ENCODE data around the gene PDLIM5.
A peak's percentile ranks its signal among the peaks of the same experiment; 100 is the strongest.

PDLIM5 gene

DNA sequence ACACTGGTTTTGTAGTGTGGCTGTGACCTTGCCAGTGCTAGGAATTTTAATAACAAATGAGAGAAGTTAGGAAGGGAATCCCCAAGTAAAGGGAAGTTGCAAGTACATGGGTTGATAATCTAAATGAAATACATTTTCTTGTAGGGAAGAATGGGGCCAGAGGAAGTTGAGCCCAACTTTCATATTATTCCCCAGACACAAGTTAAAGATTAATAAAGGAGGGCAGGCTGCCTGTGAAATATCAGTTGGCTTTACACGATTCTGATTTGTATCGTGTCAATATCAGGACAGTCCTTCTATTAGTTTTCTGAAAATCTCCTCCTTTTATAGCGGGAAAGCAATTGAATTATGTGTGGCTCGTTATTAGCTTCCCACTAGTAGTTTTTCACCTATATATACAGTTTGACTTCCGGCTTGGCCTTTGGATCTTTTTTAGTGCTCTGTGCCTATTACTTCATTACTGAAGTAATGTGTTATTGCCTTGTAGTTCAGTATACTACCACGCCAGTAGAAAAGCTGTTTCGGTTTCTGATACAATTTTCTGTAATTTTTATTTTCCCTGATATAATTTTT lies 1.7 kb downstream of the PDLIM5 start:
- H3K27me3 ChIP-seq (ENCODE audit: control insufficient read depth, insufficient read depth, low read length): no peaks in the 10 kb centered on the region
- H3K9ac ChIP-seq (ENCODE audit: low read length): peak overlapping the region; percentile 99
- no peaks in the 10 kb centered on the region for H3K36me3 ChIP-seq (ENCODE audit: control insufficient read depth, insufficient read depth, low read length)
- H3K9me3 ChIP-seq (ENCODE audit: control insufficient read depth, low read length): no peaks in the 10 kb centered on the region
- H3K4me3 ChIP-seq (ENCODE audit: low read length): peak overlapping the region; percentile 90
- H3K4me1 ChIP-seq (ENCODE audit: control insufficient read depth, insufficient read depth, low read length): peaks cover 20% of the 10 kb centered on the region

- Histone ChIP-seq H3K9ac (ENCODE audit: low read length) (no peak overlapping the region), H3K4me3 (ENCODE audit: low read length) (no peak overlapping the region), H3K9me3 (ENCODE audit: control insufficient read depth, low read length) (no peaks in the 10 kb centered on the region), H3K36me3 (ENCODE audit: control insufficient read depth, insufficient read depth, low read length) (no peaks in the 10 kb centered on the region), H3K27me3 (ENCODE audit: control insufficient read depth, insufficient read depth, low read length) (no peaks in the 10 kb centered on the region), H3K4me1 (ENCODE audit: control insufficient read depth, insufficient read depth, low read length) (peaks cover 28% of the 10 kb centered on the region)
Measured at GRCh38 chr4:94454405-94454804, 2.7 kb downstream of the PDLIM5 start.

DNA sequence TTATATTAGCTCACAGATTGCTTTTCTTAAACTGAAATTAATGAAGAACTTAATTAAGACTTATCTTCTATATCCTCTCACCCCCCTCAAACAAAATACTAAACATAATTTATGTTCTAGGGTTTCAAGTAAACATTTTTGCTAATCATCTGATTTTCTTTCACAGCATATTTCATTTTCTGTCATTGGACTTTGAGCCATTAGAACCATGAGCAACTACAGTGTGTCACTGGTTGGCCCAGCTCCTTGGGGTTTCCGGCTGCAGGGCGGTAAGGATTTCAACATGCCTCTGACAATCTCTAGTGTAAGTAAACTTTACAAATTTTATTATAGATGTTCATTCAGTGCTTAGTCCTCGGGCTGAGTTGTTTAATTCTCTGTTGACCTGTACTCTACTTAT lies 3.3 kb downstream of the PDLIM5 start:
- peaks cover 28% of the 10 kb centered on the region for H3K4me1 ChIP-seq (ENCODE audit: control insufficient read depth, insufficient read depth, low read length)
- no peaks in the 10 kb centered on the region for H3K27me3 ChIP-seq (ENCODE audit: control insufficient read depth, insufficient read depth, low read length)
- no peak overlapping the region for H3K4me3 ChIP-seq (ENCODE audit: low read length)
- H3K9ac ChIP-seq (ENCODE audit: low read length): no peak overlapping the region
- H3K9me3 ChIP-seq (ENCODE audit: control insufficient read depth, low read length): no peaks in the 10 kb centered on the region
- no peaks in the 10 kb centered on the region for H3K36me3 ChIP-seq (ENCODE audit: control insufficient read depth, insufficient read depth, low read length)

DNA sequence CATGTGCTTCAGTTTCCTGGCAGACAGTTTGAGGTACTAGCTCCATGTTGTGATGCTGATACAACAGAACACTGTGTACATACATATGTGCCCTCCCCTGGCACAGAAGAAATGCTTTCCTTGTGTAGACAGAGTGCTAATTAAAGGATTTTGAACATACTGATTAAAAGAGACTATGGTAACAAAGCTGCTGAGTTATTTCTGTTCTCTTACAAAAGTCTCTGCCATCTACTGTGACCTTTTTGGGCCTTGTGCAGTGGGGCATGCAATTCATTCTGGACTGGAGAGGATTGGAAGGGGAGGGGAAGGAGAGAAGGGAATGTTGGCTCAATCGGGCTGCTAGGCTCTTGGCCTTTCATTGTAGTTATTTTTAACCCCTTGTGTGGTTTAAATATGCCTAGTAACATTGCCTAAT lies 6.0 kb downstream of the PDLIM5 start:
- Histone ChIP-seq H3K36me3 (ENCODE audit: control insufficient read depth, insufficient read depth, low read length) (no peaks in the 10 kb centered on the region), H3K27me3 (ENCODE audit: control insufficient read depth, insufficient read depth, low read length) (no peaks in the 10 kb centered on the region), H3K4me3 (ENCODE audit: low read length) (no peak overlapping the region), H3K9me3 (ENCODE audit: control insufficient read depth, low read length) (no peaks in the 10 kb centered on the region), H3K9ac (ENCODE audit: low read length) (no peak overlapping the region), H3K4me1 (ENCODE audit: control insufficient read depth, insufficient read depth, low read length) (peaks cover 28% of the 10 kb centered on the region)

- H3K36me3 ChIP-seq (ENCODE audit: control insufficient read depth, insufficient read depth, low read length): no peaks in the 10 kb centered on the region
- no peaks in the 10 kb centered on the region for H3K9me3 ChIP-seq (ENCODE audit: control insufficient read depth, low read length)
- no peak overlapping the region for H3K9ac ChIP-seq (ENCODE audit: low read length)
- H3K4me1 ChIP-seq (ENCODE audit: control insufficient read depth, insufficient read depth, low read length): peaks cover 31% of the 10 kb centered on the region
- no peak overlapping the region for H3K4me3 ChIP-seq (ENCODE audit: low read length)
- H3K27me3 ChIP-seq (ENCODE audit: control insufficient read depth, insufficient read depth, low read length): no peaks in the 10 kb centered on the region
Measured at GRCh38 chr4:94458682-94459081, 6.9 kb downstream of the PDLIM5 start.

GRCh38 chr4:94459462-94460161 lies 7.9 kb downstream of the PDLIM5 start:
- H3K4me1 ChIP-seq (ENCODE audit: control insufficient read depth, insufficient read depth, low read length): peaks cover 29% of the 10 kb centered on the region
- H3K9ac ChIP-seq (ENCODE audit: low read length): no peak overlapping the region
- no peaks in the 10 kb centered on the region for H3K36me3 ChIP-seq (ENCODE audit: control insufficient read depth, insufficient read depth, low read length)
- no peaks in the 10 kb centered on the region for H3K27me3 ChIP-seq (ENCODE audit: control insufficient read depth, insufficient read depth, low read length)
- no peak overlapping the region for H3K4me3 ChIP-seq (ENCODE audit: low read length)
- no peaks in the 10 kb centered on the region for H3K9me3 ChIP-seq (ENCODE audit: control insufficient read depth, low read length)

- no peaks in the 10 kb centered on the region for H3K27me3 ChIP-seq (ENCODE audit: control insufficient read depth, insufficient read depth, low read length)
Measured at GRCh38 chr4:94461506-94461905, 9.8 kb downstream of the PDLIM5 start.

GRCh38 chr4:94462572-94462971 lies 10.8 kb downstream of the PDLIM5 start:
- Histone ChIP-seq H3K27me3 (ENCODE audit: control insufficient read depth, insufficient read depth, low read length) (no peaks in the 10 kb centered on the region), H3K36me3 (ENCODE audit: control insufficient read depth, insufficient read depth, low read length) (no peaks in the 10 kb centered on the region), H3K4me3 (ENCODE audit: low read length) (no peak overlapping the region), H3K9ac (ENCODE audit: low read length) (no peak overlapping the region), H3K9me3 (ENCODE audit: control insufficient read depth, low read length) (no peaks in the 10 kb centered on the region), H3K4me1 (ENCODE audit: control insufficient read depth, insufficient read depth, low read length) (peaks cover 20% of the 10 kb centered on the region)

More at GRCh38 chr4:94461506-94461905, 9.8 kb downstream of the PDLIM5 start:
- no peak overlapping the region for H3K4me3 ChIP-seq (ENCODE audit: low read length)
- H3K36me3 ChIP-seq (ENCODE audit: control insufficient read depth, insufficient read depth, low read length): no peaks in the 10 kb centered on the region
- H3K9ac ChIP-seq (ENCODE audit: low read length): no peak overlapping the region
- peaks cover 20% of the 10 kb centered on the region for H3K4me1 ChIP-seq (ENCODE audit: control insufficient read depth, insufficient read depth, low read length)
- no peaks in the 10 kb centered on the region for H3K9me3 ChIP-seq (ENCODE audit: control insufficient read depth, low read length)

DNA sequence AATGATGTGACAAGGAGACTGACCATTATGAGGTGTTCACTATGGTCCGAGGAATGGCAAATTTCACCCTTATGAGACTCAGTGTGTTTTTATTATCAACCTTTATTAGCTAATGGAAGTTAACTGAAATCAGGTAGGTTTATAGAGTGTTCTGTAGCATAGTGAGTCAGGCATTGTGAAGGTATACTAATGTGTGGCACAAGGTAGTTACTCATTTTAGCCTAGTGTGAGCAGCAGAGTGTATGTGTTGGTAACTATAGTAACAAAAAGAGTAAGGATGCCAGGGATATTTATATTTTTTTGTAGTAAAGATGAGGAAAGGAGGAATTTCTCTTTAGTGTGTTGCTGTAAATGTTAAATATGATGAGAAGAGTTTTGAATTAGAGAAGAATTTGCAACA lies 12.0 kb downstream of the PDLIM5 start:
- no peaks in the 10 kb centered on the region for H3K9me3 ChIP-seq (ENCODE audit: control insufficient read depth, low read length)
- H3K9ac ChIP-seq (ENCODE audit: low read length): no peak overlapping the region
- H3K4me1 ChIP-seq (ENCODE audit: control insufficient read depth, insufficient read depth, low read length): peaks cover 11% of the 10 kb centered on the region
- no peaks in the 10 kb centered on the region for H3K36me3 ChIP-seq (ENCODE audit: control insufficient read depth, insufficient read depth, low read length)
- no peaks in the 10 kb centered on the region for H3K27me3 ChIP-seq (ENCODE audit: control insufficient read depth, insufficient read depth, low read length)
- no peak overlapping the region for H3K4me3 ChIP-seq (ENCODE audit: low read length)

- no peaks in the 10 kb centered on the region for H3K36me3 ChIP-seq (ENCODE audit: control insufficient read depth, insufficient read depth, low read length)
- H3K4me3 ChIP-seq (ENCODE audit: low read length): no peak overlapping the region
- no peak overlapping the region for H3K9ac ChIP-seq (ENCODE audit: low read length)
- H3K4me1 ChIP-seq (ENCODE audit: control insufficient read depth, insufficient read depth, low read length): peaks cover 5% of the 10 kb centered on the region
- H3K9me3 ChIP-seq (ENCODE audit: control insufficient read depth, low read length): no peaks in the 10 kb centered on the region
- H3K27me3 ChIP-seq (ENCODE audit: control insufficient read depth, insufficient read depth, low read length): no peaks in the 10 kb centered on the region
Measured at GRCh38 chr4:94466371-94466770, 14.6 kb downstream of the PDLIM5 start.

GRCh38 chr4:94466923-94467322 lies 15.2 kb downstream of the PDLIM5 start:
- no peak overlapping the region for H3K9ac ChIP-seq (ENCODE audit: low read length)
- H3K27me3 ChIP-seq (ENCODE audit: control insufficient read depth, insufficient read depth, low read length): no peaks in the 10 kb centered on the region
- no peaks in the 10 kb centered on the region for H3K36me3 ChIP-seq (ENCODE audit: control insufficient read depth, insufficient read depth, low read length)
- H3K4me1 ChIP-seq (ENCODE audit: control insufficient read depth, insufficient read depth, low read length): peaks cover 5% of the 10 kb centered on the region
- H3K4me3 ChIP-seq (ENCODE audit: low read length): no peak overlapping the region
- no peaks in the 10 kb centered on the region for H3K9me3 ChIP-seq (ENCODE audit: control insufficient read depth, low read length)

- peaks cover 13% of the 10 kb centered on the region for H3K4me1 ChIP-seq (ENCODE audit: control insufficient read depth, insufficient read depth, low read length)
- no peaks in the 10 kb centered on the region for H3K36me3 ChIP-seq (ENCODE audit: control insufficient read depth, insufficient read depth, low read length)
- H3K4me3 ChIP-seq (ENCODE audit: low read length): no peak overlapping the region
- H3K9me3 ChIP-seq (ENCODE audit: control insufficient read depth, low read length): no peaks in the 10 kb centered on the region
- H3K9ac ChIP-seq (ENCODE audit: low read length): no peak overlapping the region
- H3K27me3 ChIP-seq (ENCODE audit: control insufficient read depth, insufficient read depth, low read length): no peaks in the 10 kb centered on the region
Measured at GRCh38 chr4:94468093-94468769, 16.5 kb downstream of the PDLIM5 start.

Data from mucosa of stomach (tissue), 1 donor.